Chondrocyte (in vitro differentiated cells): Measurements from ENCODE around the gene NEIL3. TPM values are rescaled to one million over a fixed set of nuclear protein-coding genes. Genes with fewer than 3 reads are reported as not detected.

Experiments used
- DNase-seq: peaks from one replicate; pipeline ENCODE4 v3.0.0; 2021; ENCODE audit warnings: mixed read lengths, low spot score
- H3K27ac Mint-ChIP-seq: one replicate; pipeline ENCODE4 v1.8.0; 2021; ENCODE audit warnings: mild to moderate bottlenecking, moderate library complexity, mixed read lengths; ENCODE audit not compliant: unreplicated experiment
- H3K27me3 Mint-ChIP-seq: 2 replicates; pipeline ENCODE4 v1.8.0; 2021; ENCODE audit warnings: low read depth, mixed read lengths
- H3K36me3 Mint-ChIP-seq: 2 replicates; pipeline ENCODE4 v1.8.0; 2021; ENCODE audit warnings: low read depth, mixed read lengths
- H3K4me1 Mint-ChIP-seq: 2 replicates; pipeline ENCODE4 v1.8.0; 2021; ENCODE audit warnings: low read depth, mild to moderate bottlenecking, mixed read lengths
- H3K4me3 Mint-ChIP-seq: one replicate; pipeline ENCODE4 v1.8.0; 2021; ENCODE audit warnings: mild to moderate bottlenecking, moderate library complexity, mixed read lengths; ENCODE audit not compliant: unreplicated experiment
- H3K9me3 Mint-ChIP-seq: 2 replicates; pipeline ENCODE4 v1.8.0; 2021; ENCODE audit warnings: low read depth, mixed read lengths
- CTCF ChIP-seq: fragments of 200-600 bp; sonication (generic); IDR thresholded peaks from 2 replicates; pipeline ENCODE4 v1.5.0; 2021; ENCODE audit warnings: antibody characterized with exemption, mild to moderate bottlenecking, moderate library complexity
- total RNA-seq: library from RNA; stranded (reverse); gene quantifications from 3 replicates; pipeline ENCODE4 v1.2.1, GENCODE V29; 2021

The NEIL3 gene
- total RNA-seq, 1 donor from 2014 or later: 1.5 TPM

GRCh38 chr4:177322266-177322665 is 12.6 kb downstream of the NEIL3 start:
- no peaks in the 10 kb centered on the region for H3K27me3 Mint-ChIP-seq
- DNase-seq: no peak
- no peak overlapping the region for H3K4me3 Mint-ChIP-seq
- no peaks in the 10 kb centered on the region for H3K36me3 Mint-ChIP-seq
- H3K27ac Mint-ChIP-seq: no peak overlapping the region
- no peak for TF ChIP-seq CTCF
- peaks cover 3% of the 10 kb centered on the region for H3K4me1 Mint-ChIP-seq
- H3K9me3 Mint-ChIP-seq: no peaks in the 10 kb centered on the region

GRCh38 chr4:177322881-177323280 is 13.2 kb downstream of the NEIL3 start:
- H3K27ac Mint-ChIP-seq: no peak overlapping the region
- no peak for DNase-seq

GRCh38 chr4:177323416-177323815 is 13.7 kb downstream of the NEIL3 start:
- peaks cover 3% of the 10 kb centered on the region for H3K4me1 Mint-ChIP-seq
- no peak overlapping the region for H3K27ac Mint-ChIP-seq
- H3K4me3 Mint-ChIP-seq: no peak overlapping the region

More at GRCh38 chr4:177322881-177323280, 13.2 kb downstream of the NEIL3 start:
- no peaks in the 10 kb centered on the region for H3K27me3 Mint-ChIP-seq
- peaks cover 3% of the 10 kb centered on the region for H3K4me1 Mint-ChIP-seq
- no peaks in the 10 kb centered on the region for H3K36me3 Mint-ChIP-seq
- H3K9me3 Mint-ChIP-seq: no peaks in the 10 kb centered on the region
- TF ChIP-seq CTCF: no peak
- H3K4me3 Mint-ChIP-seq: no peak overlapping the region

GRCh38 chr4:177332119-177332518 is 22.4 kb downstream of the NEIL3 start:
- Mint-ChIP-seq H3K4me1 (no peaks in the 10 kb centered on the region), H3K27me3 (no peaks in the 10 kb centered on the region), H3K4me3 (no peak overlapping the region), H3K27ac (no peak overlapping the region), H3K36me3 (no peaks in the 10 kb centered on the region), H3K9me3 (peaks cover 9% of the 10 kb centered on the region)
- DNase-seq: no peak
- no peak for TF ChIP-seq CTCF

More at GRCh38 chr4:177323416-177323815, 13.7 kb downstream of the NEIL3 start:
- Mint-ChIP-seq H3K36me3 (no peaks in the 10 kb centered on the region), H3K27me3 (no peaks in the 10 kb centered on the region), H3K9me3 (no peaks in the 10 kb centered on the region)
- no peak for DNase-seq
- no peak for TF ChIP-seq CTCF

GRCh38 chr4:177339477-177340374 is 30.1 kb downstream of the NEIL3 start:
- Mint-ChIP-seq H3K27ac (no peak overlapping the region), H3K4me3 (no peak overlapping the region), H3K9me3 (no peaks in the 10 kb centered on the region), H3K36me3 (no peaks in the 10 kb centered on the region), H3K4me1 (peaks cover 4% of the 10 kb centered on the region), H3K27me3 (no peaks in the 10 kb centered on the region)
- no peak for DNase-seq
- peak; percentile 89 for TF ChIP-seq CTCF
